T-helper 1 cell treated with Interleukin-12 subunit alpha and Interleukin-12 subunit beta and Interleukin-4 antibody, amounts not matched to agents 30 ng/mL and 1 ng/mL, for 36 hours (primary cell): ENCODE measurements around the gene ALX4. TPM values are rescaled to one million over a fixed set of nuclear protein-coding genes. Genes with fewer than 3 reads are reported as not detected.

ENCODE experiments used
- intact Hi-C: fragments of 100-400 bp; cut with micrococcal nuclease; formaldehyde crosslinking; loops from one replicate; pipeline ENCODE4 v1.15.1; 2024
- total RNA-seq: library from RNA; stranded (reverse); gene quantifications from 2 replicates; pipeline ENCODE4 v1.2.3, GENCODE V29; 2022

The ALX4 gene
- total RNA-seq, 1 donor from 2014 or later: not detected

DNA sequence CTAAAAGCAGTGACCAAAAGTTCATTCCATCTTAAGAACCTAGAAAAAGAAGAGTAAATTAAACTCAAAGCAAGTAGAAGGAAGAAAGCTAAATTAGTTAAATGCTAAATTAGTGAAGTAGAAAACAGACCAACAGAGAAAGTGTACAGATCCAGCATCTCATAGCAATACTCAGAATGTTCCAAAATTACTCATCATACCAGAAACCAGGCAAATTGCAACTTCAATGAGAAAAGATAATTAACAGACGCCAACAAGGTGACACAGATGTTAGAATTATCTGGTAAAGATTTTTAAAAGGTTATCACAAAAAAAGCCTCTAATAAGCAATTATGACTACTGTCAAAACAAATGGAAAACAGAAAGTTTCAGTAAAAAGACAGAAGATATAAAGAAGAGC lies 96.8 kb downstream of the ALX4 start:
- intact Hi-C loops: no loop called here

DNA sequence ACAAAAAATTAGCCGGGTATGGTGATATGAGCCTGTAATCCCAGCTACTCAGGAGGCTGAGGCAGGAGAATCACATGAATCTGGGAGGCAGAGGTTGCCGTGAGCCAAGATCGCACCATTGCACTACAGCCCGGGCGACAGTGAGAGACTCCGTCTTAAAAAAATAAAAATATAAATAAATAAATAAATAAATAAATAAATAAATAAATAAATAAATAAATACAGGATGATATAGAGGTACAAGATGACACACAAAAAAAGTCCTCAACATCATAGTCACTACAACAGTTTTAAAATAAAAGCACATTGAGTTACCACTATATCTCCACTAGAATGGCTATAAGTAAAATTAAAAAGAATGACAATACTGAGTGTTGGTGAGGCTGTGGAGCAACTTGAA lies 97.8 kb downstream of the ALX4 start:
- intact Hi-C loops: no loop called here

Other genes with a start within 250 kb of the ALX4 start
- 30.7 and 34.6 TPM in 2 replicates for gene ACCS, start 243.9 kb downstream of the ALX4 start, total RNA-seq
- gene EXT2, start 214.5 kb downstream of the ALX4 start, total RNA-seq: 33.7 and 35.0 TPM in 2 replicates